ENCODE measurements around the gene CEP20. TPM values are rescaled to one million over a fixed set of nuclear protein-coding genes. Genes with fewer than 3 reads are reported as not detected.

Gene CEP20
- total RNA-seq, 1 experiment from 2014 or later = 59.6 TPM

GRCh38 chr16:15897834-15898254 is 9.4 kb upstream of the CEP20 start:
- peak; percentile 55 for DNase-seq (ENCODE audit: low read depth)

GRCh38 chr16:15897121-15897780 is 8.8 kb upstream of the CEP20 start:
- no peak for DNase-seq (ENCODE audit: low read depth)

GRCh38 chr16:15894571-15895374 is 6.4 kb upstream of the CEP20 start:
- DNase-seq (ENCODE audit: low read depth) = no peak

GRCh38 chr16:15891508-15891907 is 3.1 kb upstream of the CEP20 start:
- no peak for DNase-seq (ENCODE audit: low read depth)

- DNase-seq (ENCODE audit: low read depth) = no peak
These were observed 1.1 kb downstream of the CEP20 start for GRCh38 chr16:15887283-15887682.

- no peak for DNase-seq (ENCODE audit: low read depth)
These were observed 2.3 kb downstream of the CEP20 start for GRCh38 chr16:15886078-15886477.

- no peak for DNase-seq (ENCODE audit: low read depth)
These were observed 2.8 kb downstream of the CEP20 start for GRCh38 chr16:15885560-15886001.

- DNase-seq (ENCODE audit: low read depth) = no peak
These were observed 5.8 kb downstream of the CEP20 start for GRCh38 chr16:15882563-15882962.

GRCh38 chr16:15881794-15882379 is 6.5 kb downstream of the CEP20 start:
- no peak for DNase-seq (ENCODE audit: low read depth)

- no peak for DNase-seq (ENCODE audit: low read depth)
These were observed 7.7 kb downstream of the CEP20 start for GRCh38 chr16:15880434-15881308.

- DNase-seq (ENCODE audit: low read depth) = peak; percentile 51
These were observed 9.1 kb downstream of the CEP20 start for GRCh38 chr16:15879255-15879811.

- DNase-seq (ENCODE audit: low read depth) = no peak
These were observed 11.9 kb downstream of the CEP20 start for GRCh38 chr16:15876503-15876902.

- peak; percentile 51 for DNase-seq (ENCODE audit: low read depth)
These were observed 13.6 kb downstream of the CEP20 start for GRCh38 chr16:15874745-15875314.

GRCh38 chr16:15873737-15874136 is 14.7 kb downstream of the CEP20 start:
- DNase-seq (ENCODE audit: low read depth) = no peak

GRCh38 chr16:15873301-15873700 is 15.1 kb downstream of the CEP20 start:
- no peak for DNase-seq (ENCODE audit: low read depth)

- DNase-seq (ENCODE audit: low read depth) = no peak
These were observed 18.4 kb downstream of the CEP20 start for GRCh38 chr16:15870011-15870410.

GRCh38 chr16:15866451-15866850 is 22.0 kb downstream of the CEP20 start:
- no peak for DNase-seq (ENCODE audit: low read depth)

GRCh38 chr16:15865742-15866141 is 22.7 kb downstream of the CEP20 start:
- DNase-seq (ENCODE audit: low read depth) = no peak

GRCh38 chr16:15864939-15865338 is 23.5 kb downstream of the CEP20 start:
- no peak for DNase-seq (ENCODE audit: low read depth)

- no peak for DNase-seq (ENCODE audit: low read depth)
These were observed 26.4 kb downstream of the CEP20 start for GRCh38 chr16:15861996-15862395.

Measured in RPMI7951 (cell line).